SU-DHL-6 (cell line): ENCODE results near the gene TSPAN8.

Experiments used
- H2AFZ ChIP-seq: fragments of 200-600 bp; sonication (generic); 2 replicates; pipeline ENCODE4 v1.6.1; 2014; ENCODE audit warnings: low read depth, mild to moderate bottlenecking, moderate library complexity, mixed read lengths, antibody characterized with exemption, low read length; ENCODE audit not compliant: severe bottlenecking
- H3F3A ChIP-seq: fragments of 200-600 bp; shearing (Covaris generic); 2 replicates; pipeline ENCODE4 v1.6.0; 2016; ENCODE audit warnings: antibody characterized with exemption, mild to moderate bottlenecking; ENCODE audit not compliant: insufficient read depth
- H3K27ac ChIP-seq: fragments of 200-600 bp; sonication (generic); 2 replicates; pipeline ENCODE4 v1.5.1; 2016; ENCODE audit warnings: low read depth, mild to moderate bottlenecking, low read length, moderate library complexity, mixed read lengths
- H3K27me3 ChIP-seq: fragments of 200-600 bp; sonication (generic), shearing (Covaris generic); 2 replicates; pipeline ENCODE4 v1.6.0; 2014; ENCODE audit warnings: mild to moderate bottlenecking, low read length
- H3K36me3 ChIP-seq: fragments of 200-600 bp; sonication (generic); 2 replicates; pipeline ENCODE4 v1.6.1; 2014; ENCODE audit warnings: mild to moderate bottlenecking, low read length, mixed read lengths
- H3K4me2 ChIP-seq: fragments of 300-600, 200-600 bp; shearing (Covaris generic), sonication (generic); 2 replicates; pipeline ENCODE4 v1.6.0; 2014; ENCODE audit warnings: low read length, low read depth, mild to moderate bottlenecking; ENCODE audit not compliant: poor library complexity, severe bottlenecking
- H3K4me3 ChIP-seq: fragments of 200-600 bp; sonication (generic); 2 replicates; pipeline ENCODE4 v1.5.1; 2014; ENCODE audit warnings: antibody characterized with exemption, low read length, mild to moderate bottlenecking, mixed read lengths; ENCODE audit not compliant: insufficient read depth, poor library complexity, severe bottlenecking
- H3K79me2 ChIP-seq: fragments of 200-600 bp; sonication (generic); 2 replicates; pipeline ENCODE4 v1.6.1; 2014; ENCODE audit warnings: mild to moderate bottlenecking, low read length, moderate library complexity; ENCODE audit not compliant: insufficient read depth
- H3K9ac ChIP-seq: fragments of 200-600 bp; sonication (generic); 2 replicates; pipeline ENCODE4 v1.7.0; 2014; ENCODE audit warnings: mild to moderate bottlenecking, low read length
- H3K9me2 ChIP-seq: fragments of 200-600 bp; sonication (generic); replicated peaks from 2 replicates; pipeline ENCODE4 v1.6.1; 2014; ENCODE audit warnings: low read length; ENCODE audit not compliant: insufficient read depth
- H3K9me3 ChIP-seq: fragments of 200-600 bp; sonication (generic); 2 replicates; pipeline ENCODE4 v1.6.1; 2014; ENCODE audit warnings: low read length, mixed read lengths; ENCODE audit not compliant: insufficient read depth
- H4K20me1 ChIP-seq: fragments of 200-600 bp; sonication (generic); 2 replicates; pipeline ENCODE4 v1.6.1; 2014; ENCODE audit warnings: low read depth, mild to moderate bottlenecking, antibody characterized with exemption, low read length, moderate library complexity, mixed read lengths
- CTCF ChIP-seq: fragments of 200-600 bp; sonication (generic); IDR thresholded peaks from one replicate; pipeline ENCODE4 v1.5.1; 2017; ENCODE audit warnings: antibody characterized with exemption, mild to moderate bottlenecking, low read length, moderate library complexity; ENCODE audit not compliant: insufficient read depth, poor library complexity, severe bottlenecking
- EZH2phosphoT487 ChIP-seq: fragments of 200-600 bp; sonication (generic), shearing (Covaris generic); conservative IDR thresholded peaks from 2 replicates; pipeline ENCODE4 v1.6.1; 2018; ENCODE audit warnings: mild to moderate bottlenecking, antibody characterized with exemption, low read length, moderate library complexity, mixed read lengths

TSPAN8 gene

DNA sequence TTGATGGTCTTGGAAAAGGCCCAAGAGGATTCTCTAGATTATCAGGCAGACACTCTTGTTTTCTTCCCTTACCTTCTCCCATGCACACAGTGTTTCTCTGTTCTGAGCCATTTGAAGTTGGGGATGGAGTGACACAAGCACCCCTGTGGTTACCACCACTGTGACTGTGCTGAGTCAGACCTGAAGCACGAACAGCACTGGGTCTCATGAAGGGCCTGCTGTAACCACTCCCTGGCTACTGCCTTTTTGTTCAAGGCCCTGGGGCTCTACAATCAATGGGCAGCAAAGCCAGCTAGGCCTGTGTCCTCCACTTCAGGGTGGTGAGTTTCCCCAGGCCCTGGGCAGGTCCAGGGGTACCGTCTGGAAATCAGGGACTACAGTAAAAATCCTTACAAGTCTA is 65.5 kb downstream of the TSPAN8 start:
- Histone ChIP-seq H3K36me3 (no peaks in the 10 kb centered on the region), H2AFZ (no peak overlapping the region), H3F3A (no peaks in the 10 kb centered on the region), H3K27ac (no peak overlapping the region), H3K79me2 (no peaks in the 10 kb centered on the region), H3K9ac (no peak overlapping the region), H3K9me3 (no peaks in the 10 kb centered on the region), H4K20me1 (no peaks in the 10 kb centered on the region), H3K4me3 (no peak overlapping the region), H3K27me3 (no peaks in the 10 kb centered on the region), H3K9me2 (no peaks in the 10 kb centered on the region), H3K4me2 (no peak overlapping the region)
- no peak for TF ChIP-seq CTCF

DNA sequence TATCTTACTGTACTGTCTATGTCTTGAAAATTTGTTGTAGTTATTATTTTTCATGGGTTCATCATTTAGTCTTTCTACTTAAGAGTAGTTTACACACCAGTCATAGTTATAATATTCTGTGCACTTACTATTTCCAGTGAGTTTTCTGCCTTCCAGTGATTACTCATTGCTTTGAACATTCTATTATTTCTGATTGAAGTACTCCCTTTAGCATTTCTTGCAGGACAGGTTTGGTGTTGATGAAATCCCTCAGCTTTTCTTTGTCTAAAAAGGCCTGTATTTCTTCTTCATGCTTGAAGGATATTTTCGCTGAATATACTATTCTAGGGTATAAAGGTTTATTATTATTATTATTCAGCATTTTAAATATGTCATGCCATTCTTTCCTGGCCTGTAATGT is 66.8 kb downstream of the TSPAN8 start:
- H3K9ac ChIP-seq: no peak overlapping the region
- TF ChIP-seq CTCF (no peak), EZH2phosphoT487 (no peak)
- H3K4me3 ChIP-seq: no peak overlapping the region

GRCh38 chr12:71085575-71085974 is 72.2 kb downstream of the TSPAN8 start:
- H3K4me2 ChIP-seq: no peak overlapping the region
- H3K36me3 ChIP-seq: no peaks in the 10 kb centered on the region
- no peak overlapping the region for H2AFZ ChIP-seq
- H3K27me3 ChIP-seq: no peaks in the 10 kb centered on the region
- H3K9me2 ChIP-seq: no peaks in the 10 kb centered on the region
- no peaks in the 10 kb centered on the region for H4K20me1 ChIP-seq
- H3K9ac ChIP-seq: no peak overlapping the region
- TF ChIP-seq CTCF (no peak), EZH2phosphoT487 (no peak)
- H3K4me3 ChIP-seq: no peak overlapping the region
- no peaks in the 10 kb centered on the region for H3K79me2 ChIP-seq
- H3K9me3 ChIP-seq: no peaks in the 10 kb centered on the region
- no peak overlapping the region for H3K27ac ChIP-seq
- no peaks in the 10 kb centered on the region for H3F3A ChIP-seq

More for the DNA sequence above, 66.8 kb downstream of the TSPAN8 start:
- H3K9me2 ChIP-seq: no peaks in the 10 kb centered on the region
- H3K79me2 ChIP-seq: no peaks in the 10 kb centered on the region
- H3K4me2 ChIP-seq: no peak overlapping the region
- H4K20me1 ChIP-seq: no peaks in the 10 kb centered on the region
- H2AFZ ChIP-seq: no peak overlapping the region
- H3K27me3 ChIP-seq: no peaks in the 10 kb centered on the region
- no peaks in the 10 kb centered on the region for H3K36me3 ChIP-seq
- no peak overlapping the region for H3K27ac ChIP-seq
- H3F3A ChIP-seq: no peaks in the 10 kb centered on the region
- H3K9me3 ChIP-seq: no peaks in the 10 kb centered on the region

DNA sequence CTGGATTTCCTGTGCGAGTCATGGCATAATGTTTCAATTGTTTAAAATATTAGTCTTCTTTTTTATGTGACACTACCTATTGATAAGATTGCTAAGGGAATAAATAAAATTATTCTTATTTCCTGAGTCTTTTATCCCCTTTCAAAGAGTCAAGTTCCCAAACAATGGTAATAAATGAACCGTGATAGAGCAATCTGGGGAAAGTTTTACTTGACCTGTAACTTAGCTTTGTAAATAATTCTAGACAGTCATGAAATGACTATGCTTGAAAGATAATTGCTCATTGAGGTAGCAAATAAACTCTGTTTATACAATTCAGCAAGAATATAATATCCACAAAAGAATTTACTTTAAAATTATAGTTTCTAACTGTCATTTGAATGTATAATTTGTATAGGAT is 82.1 kb downstream of the TSPAN8 start:
- no peaks in the 10 kb centered on the region for H3K9me3 ChIP-seq
- no peaks in the 10 kb centered on the region for H3F3A ChIP-seq
- no peak for TF ChIP-seq CTCF
- TF ChIP-seq EZH2phosphoT487: no peak
- H3K4me2 ChIP-seq: no peak overlapping the region
- no peak overlapping the region for H3K4me3 ChIP-seq
- H2AFZ ChIP-seq: no peak overlapping the region
- H3K9me2 ChIP-seq: no peaks in the 10 kb centered on the region; the same call in 1 of the 2 replicates
- no peaks in the 10 kb centered on the region for H3K27me3 ChIP-seq
- H3K27ac ChIP-seq: no peak overlapping the region
- no peak overlapping the region for H3K9ac ChIP-seq
- no peaks in the 10 kb centered on the region for H3K79me2 ChIP-seq
- H3K36me3 ChIP-seq: no peaks in the 10 kb centered on the region
- H4K20me1 ChIP-seq: no peaks in the 10 kb centered on the region
